Heart left ventricle (tissue), 13 donors: ENCODE results near the gene OSER1.

Experiments used
- POLR2A ChIP-seq, 2 donors: fragments of 450-650 bp; IDR thresholded peaks; one replicate each; pipeline ENCODE4 v1.6.1; 2017; ENCODE audit warnings: antibody characterized with exemption in 2 of 2, mild to moderate bottlenecking in 2 of 2, moderate library complexity in 2 of 2
- TF ChIP-seq, protein P1 (sequence below), 12 donors: fragments of 200-600 bp; sonication (generic) in 4 of 12; IDR thresholded peaks; one replicate each; pipeline versions ENCODE4 v1.5.0 to v1.8.0; 2018 to 2022; ENCODE audit warnings: antibody characterized with exemption in 12 of 12, mild to moderate bottlenecking in 5 of 12
- donor health status: ischemic (EF 13 %, LVEDD 7.1; RV severe dilation, severe dysfunction).
- donor health status: DM: no; HTN: yes; CAD: no.
- donor health status: DM: no; HTN: no; CAD: no.
- donor health status: ischemic (EF 25% LVEDD 6.9; RV normal size, moderate dysfunction).
- donor health status: ischemic (EF 25% LVEDD 5.7; RV mildly dilated, moderate dysfunction).
- donor health status: ischemic (EF 35%, LVEDD 5.7; RV mildly dilated, moderate dysfunction).
- donor health status: nonischemic (EF 11% LVEDD 7.7; RV severe dilation, severe dysfunction).
- donor health status: DM: yes; HTN: yes; CAD: no.
- donor health status: PGD.
- donor health status: ischemic (EF 29% LVEDD 5.4; RV normal size, mild dysfunction).
- donor health status: nonischemic (EF 23%, LVEDD 6.1; RV moderate dilation, normal function).

GRCh38 chr20:44258226-44258890, 47.8 kb upstream of the OSER1 start:
- no peak for TF ChIP-seq POLR2A (IDR thresholded peaks at IDR 0.05)
- TF ChIP-seq, protein P1, sequence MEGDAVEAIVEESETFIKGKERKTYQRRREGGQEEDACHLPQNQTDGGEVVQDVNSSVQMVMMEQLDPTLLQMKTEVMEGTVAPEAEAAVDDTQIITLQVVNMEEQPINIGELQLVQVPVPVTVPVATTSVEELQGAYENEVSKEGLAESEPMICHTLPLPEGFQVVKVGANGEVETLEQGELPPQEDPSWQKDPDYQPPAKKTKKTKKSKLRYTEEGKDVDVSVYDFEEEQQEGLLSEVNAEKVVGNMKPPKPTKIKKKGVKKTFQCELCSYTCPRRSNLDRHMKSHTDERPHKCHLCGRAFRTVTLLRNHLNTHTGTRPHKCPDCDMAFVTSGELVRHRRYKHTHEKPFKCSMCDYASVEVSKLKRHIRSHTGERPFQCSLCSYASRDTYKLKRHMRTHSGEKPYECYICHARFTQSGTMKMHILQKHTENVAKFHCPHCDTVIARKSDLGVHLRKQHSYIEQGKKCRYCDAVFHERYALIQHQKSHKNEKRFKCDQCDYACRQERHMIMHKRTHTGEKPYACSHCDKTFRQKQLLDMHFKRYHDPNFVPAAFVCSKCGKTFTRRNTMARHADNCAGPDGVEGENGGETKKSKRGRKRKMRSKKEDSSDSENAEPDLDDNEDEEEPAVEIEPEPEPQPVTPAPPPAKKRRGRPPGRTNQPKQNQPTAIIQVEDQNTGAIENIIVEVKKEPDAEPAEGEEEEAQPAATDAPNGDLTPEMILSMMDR (IDR thresholded peaks at IDR 0.05), result no peak
